Placental epithelial cell (primary cell): ENCODE measurements around the gene CACHD1. TPM values are rescaled to one million over a fixed set of nuclear protein-coding genes. Genes with fewer than 3 reads are reported as not detected.

Experiments used
- small RNA-seq: library from RNA; depleted of rRNA; stranded (forward); fragments of <200 nt; gene quantifications from one replicate; pipeline ENCODE3, GENCODE V24; 2012
- total RNA-seq: library from RNA; depleted of rRNA; stranded (reverse); fragments of >200 nt; gene quantifications from 2 replicates; pipeline ENCODE4 v1.2.3, GENCODE V29; 2012

The CACHD1 gene
- total RNA-seq: under 0.01 and 0.11 TPM in 2 replicates

DNA sequence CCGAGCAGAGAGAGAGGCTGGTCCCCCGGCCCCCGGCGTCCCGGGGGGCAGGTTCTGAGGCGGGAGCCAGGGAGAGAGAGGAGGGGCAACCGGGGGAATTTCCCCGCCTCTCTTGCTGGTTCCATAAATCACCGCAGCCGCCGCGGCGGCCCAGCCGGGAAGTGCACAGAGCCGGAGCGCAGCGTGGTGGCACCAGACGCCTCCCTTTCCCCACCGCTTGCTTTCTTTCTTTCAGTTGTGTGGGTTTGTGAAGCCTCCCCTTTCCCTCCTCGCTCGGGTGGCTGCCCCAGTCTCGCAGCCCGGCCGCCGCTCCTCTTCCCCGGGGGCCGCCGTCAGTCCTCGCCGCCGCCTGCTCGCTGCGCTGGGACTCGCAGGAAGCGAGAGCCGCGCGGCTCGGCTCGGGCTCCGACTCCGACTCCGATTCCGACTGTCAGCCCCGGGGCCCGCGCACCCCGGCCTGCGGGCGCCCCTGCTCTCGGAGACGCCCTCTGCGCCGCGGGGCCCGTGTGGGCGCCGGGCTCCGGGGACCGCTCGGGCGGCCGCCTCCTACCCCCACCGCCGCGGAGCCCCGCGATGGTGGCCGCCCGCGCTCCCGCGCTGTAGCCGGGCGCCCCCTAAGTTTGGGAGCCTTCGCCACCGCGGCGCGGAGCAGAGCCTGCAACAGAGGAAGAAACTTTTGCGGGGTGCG, at the start of gene CACHD1:
Gene CACHD1, plus strand, starts transcription at position 153 of the 688 bp plus-strand sequence. CDS start 616 bp downstream, outside the sequence.

Small RNAs within 50 kb of the gene (small RNA-seq; reads per million reads assigned to genes)
- not detected for gene MIR4794
